ENCODE data around the gene CNTN6. TPM values are rescaled to one million over a fixed set of nuclear protein-coding genes. Genes with fewer than 3 reads are reported as not detected.

CNTN6 gene
- total RNA-seq, 1 experiment from 2014 or later, result not detected

DNA sequence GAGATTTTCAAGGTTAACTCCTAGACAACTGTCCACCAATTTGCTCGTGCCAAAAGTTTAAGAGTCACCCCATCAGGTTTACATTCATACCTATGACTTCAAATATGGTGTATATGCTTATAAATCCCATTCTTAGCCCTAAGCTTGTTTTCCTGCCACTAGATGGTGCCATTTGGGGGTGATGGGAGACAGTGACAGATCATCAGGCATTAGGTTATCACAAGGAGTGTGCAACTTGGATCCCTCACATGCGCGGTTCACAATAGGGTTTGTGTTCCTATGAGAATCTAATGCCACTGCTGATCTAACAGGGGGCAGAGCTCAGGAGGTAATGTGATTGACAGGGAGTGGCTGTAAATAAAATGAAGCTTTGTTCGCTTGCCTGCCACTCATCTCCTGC, 182.7 kb downstream of the CNTN6 start:
- Histone ChIP-seq H3K4me2 (ENCODE audit: low read length) (no peak overlapping the region), H3K9me3 (ENCODE audit: control insufficient read depth in 1 of 2, insufficient read depth in 1 of 2, low read depth in 1 of 2, low read length in 2 of 2) (peaks cover 4 to 9% of the 10 kb centered on the region in 2 experiments; a peak in 2 of 4 replicates), H3K9me2 (ENCODE audit: insufficient read depth) (no peaks in the 10 kb centered on the region), H3K4me3 (replicated peaks in 1 of 2; ENCODE audit: low read depth in 1 of 2, low read length in 2 of 2) (no peak overlapping the region), H2AFZ (ENCODE audit: low read depth, low read length, poor library complexity, severe bottlenecking) (no peak overlapping the region), H3K27ac (ENCODE audit: low read depth, low read length) (no peak overlapping the region), H3K4me1 (ENCODE audit: control insufficient read depth in 1 of 2, insufficient read depth in 2 of 2, low read length in 2 of 2) (no peaks in the 10 kb centered on the region), H4K20me1 (ENCODE audit: insufficient read depth) (no peaks in the 10 kb centered on the region), H3K27me3 (ENCODE audit: insufficient read depth, low read length) (no peaks in the 10 kb centered on the region), H3K79me2 (ENCODE audit: insufficient read depth, low read length) (no peaks in the 10 kb centered on the region), H3K36me3 (ENCODE audit: control insufficient read depth in 1 of 2, insufficient read depth in 2 of 2, low read length in 2 of 2) (no peaks in the 10 kb centered on the region), H3K9ac (ENCODE audit: low read length) (no peak overlapping the region)
- ChIA-PET RAD21 (ENCODE audit: low non-redundant PET in 1 of 2, low total read pairs in 2 of 2, uncharacterized antibody in 2 of 2, unreplicated experiment in 2 of 2) (no interaction called here), CTCF (no interaction called here), POLR2A (no interaction called here)
- intact Hi-C loops (cut with micrococcal nuclease), result no loop called here
- no peak for DNase-seq (ENCODE audit: low read depth, low spot score)
- ATAC-seq, result no peak
- BruUV-seq (replicated peaks), result no TSS peak
- TF ChIP-seq SIN3A (IDR thresholded peaks at IDR 0.05; ENCODE audit: low read depth) (no peak), TCF7L2 (IDR thresholded peaks at IDR 0.05; ENCODE audit: borderline replicate concordance, extremely low read depth, insufficient read depth, insufficient read length) (no peak), CEBPB (IDR thresholded peaks at IDR 0.05; ENCODE audit: low read depth) (no peak)

DNA sequence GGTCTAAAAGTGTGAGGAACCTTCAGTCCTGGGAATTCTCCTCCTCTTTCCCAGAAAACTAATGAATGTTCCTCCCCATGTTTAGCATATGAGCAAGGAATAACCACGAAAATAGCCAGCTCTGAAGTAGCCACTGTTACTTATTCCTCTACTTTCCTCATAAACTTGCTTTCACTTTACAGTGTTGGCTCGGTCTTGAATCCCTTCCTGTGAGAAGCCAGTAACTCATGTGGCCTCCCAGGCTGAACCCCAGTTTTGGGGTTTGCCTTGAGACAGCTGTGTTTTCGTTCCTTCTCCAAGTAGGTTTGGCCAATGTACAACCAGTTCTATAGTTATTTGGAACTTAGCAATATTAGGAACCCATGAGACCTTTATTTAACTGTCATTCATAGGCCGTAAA, 195.0 kb downstream of the CNTN6 start:
- Histone ChIP-seq H3K4me1 (ENCODE audit: control insufficient read depth in 1 of 2, insufficient read depth in 2 of 2, low read length in 2 of 2) (no peaks in the 10 kb centered on the region), H3K9ac (ENCODE audit: low read length) (no peak overlapping the region), H3K27me3 (ENCODE audit: insufficient read depth, low read length) (no peaks in the 10 kb centered on the region), H3K4me2 (ENCODE audit: low read length) (no peak overlapping the region), H3K9me2 (ENCODE audit: insufficient read depth) (no peaks in the 10 kb centered on the region), H3K27ac (ENCODE audit: low read depth, low read length) (no peak overlapping the region), H3K9me3 (ENCODE audit: control insufficient read depth in 1 of 2, insufficient read depth in 1 of 2, low read depth in 1 of 2, low read length in 2 of 2) (peaks cover 3 to 16% of the 10 kb centered on the region in 2 experiments; a peak in 2 of 4 replicates), H3K79me2 (ENCODE audit: insufficient read depth, low read length) (no peaks in the 10 kb centered on the region), H4K20me1 (ENCODE audit: insufficient read depth) (no peaks in the 10 kb centered on the region; the same call in 1 of the 2 replicates), H3K4me3 (replicated peaks in 1 of 2; ENCODE audit: low read depth in 1 of 2, low read length in 2 of 2) (no peak overlapping the region), H2AFZ (ENCODE audit: low read depth, low read length, poor library complexity, severe bottlenecking) (no peak overlapping the region), H3K36me3 (ENCODE audit: control insufficient read depth in 1 of 2, insufficient read depth in 2 of 2, low read length in 2 of 2) (no peaks in the 10 kb centered on the region)
- no TSS peak for BruUV-seq (replicated peaks)
- CTCF ChIA-PET, result no interaction called here
- no peak for ATAC-seq
- POLR2A ChIA-PET, result no interaction called here
- intact Hi-C loops (cut with micrococcal nuclease), result no loop called here
- DNase-seq (ENCODE audit: low read depth, low spot score), result no peak
- RAD21 ChIA-PET (ENCODE audit: low non-redundant PET in 1 of 2, low total read pairs in 2 of 2, uncharacterized antibody in 2 of 2, unreplicated experiment in 2 of 2), result no interaction called here
- no peak for TF ChIP-seq ELF1 (IDR thresholded peaks at IDR 0.05; ENCODE audit: borderline replicate concordance, low read depth)
- TF ChIP-seq, protein P1, sequence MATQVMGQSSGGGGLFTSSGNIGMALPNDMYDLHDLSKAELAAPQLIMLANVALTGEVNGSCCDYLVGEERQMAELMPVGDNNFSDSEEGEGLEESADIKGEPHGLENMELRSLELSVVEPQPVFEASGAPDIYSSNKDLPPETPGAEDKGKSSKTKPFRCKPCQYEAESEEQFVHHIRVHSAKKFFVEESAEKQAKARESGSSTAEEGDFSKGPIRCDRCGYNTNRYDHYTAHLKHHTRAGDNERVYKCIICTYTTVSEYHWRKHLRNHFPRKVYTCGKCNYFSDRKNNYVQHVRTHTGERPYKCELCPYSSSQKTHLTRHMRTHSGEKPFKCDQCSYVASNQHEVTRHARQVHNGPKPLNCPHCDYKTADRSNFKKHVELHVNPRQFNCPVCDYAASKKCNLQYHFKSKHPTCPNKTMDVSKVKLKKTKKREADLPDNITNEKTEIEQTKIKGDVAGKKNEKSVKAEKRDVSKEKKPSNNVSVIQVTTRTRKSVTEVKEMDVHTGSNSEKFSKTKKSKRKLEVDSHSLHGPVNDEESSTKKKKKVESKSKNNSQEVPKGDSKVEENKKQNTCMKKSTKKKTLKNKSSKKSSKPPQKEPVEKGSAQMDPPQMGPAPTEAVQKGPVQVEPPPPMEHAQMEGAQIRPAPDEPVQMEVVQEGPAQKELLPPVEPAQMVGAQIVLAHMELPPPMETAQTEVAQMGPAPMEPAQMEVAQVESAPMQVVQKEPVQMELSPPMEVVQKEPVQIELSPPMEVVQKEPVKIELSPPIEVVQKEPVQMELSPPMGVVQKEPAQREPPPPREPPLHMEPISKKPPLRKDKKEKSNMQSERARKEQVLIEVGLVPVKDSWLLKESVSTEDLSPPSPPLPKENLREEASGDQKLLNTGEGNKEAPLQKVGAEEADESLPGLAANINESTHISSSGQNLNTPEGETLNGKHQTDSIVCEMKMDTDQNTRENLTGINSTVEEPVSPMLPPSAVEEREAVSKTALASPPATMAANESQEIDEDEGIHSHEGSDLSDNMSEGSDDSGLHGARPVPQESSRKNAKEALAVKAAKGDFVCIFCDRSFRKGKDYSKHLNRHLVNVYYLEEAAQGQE (IDR thresholded peaks at IDR 0.05; ENCODE audit: low read depth), result no peak
- TF ChIP-seq RAD21 (IDR thresholded peaks at IDR 0.05; ENCODE audit: low read depth), result no peak
- no peak for TF ChIP-seq JUND (IDR thresholded peaks at IDR 0.05)
- no peak for TF ChIP-seq POLR2AphosphoS5 (IDR thresholded peaks at IDR 0.05; ENCODE audit: low read depth, low read length)
- no peak for TF ChIP-seq ZNF274 (IDR thresholded peaks at IDR 0.05; ENCODE audit: low read depth, low read length)
- no peak for TF ChIP-seq ZFX (IDR thresholded peaks at IDR 0.05)
- TF ChIP-seq EGR1 (IDR thresholded peaks at IDR 0.05; ENCODE audit: low read depth), result no peak
- TF ChIP-seq SP1 (IDR thresholded peaks at IDR 0.05; ENCODE audit: low read depth), result no peak
- TF ChIP-seq, protein P2, sequence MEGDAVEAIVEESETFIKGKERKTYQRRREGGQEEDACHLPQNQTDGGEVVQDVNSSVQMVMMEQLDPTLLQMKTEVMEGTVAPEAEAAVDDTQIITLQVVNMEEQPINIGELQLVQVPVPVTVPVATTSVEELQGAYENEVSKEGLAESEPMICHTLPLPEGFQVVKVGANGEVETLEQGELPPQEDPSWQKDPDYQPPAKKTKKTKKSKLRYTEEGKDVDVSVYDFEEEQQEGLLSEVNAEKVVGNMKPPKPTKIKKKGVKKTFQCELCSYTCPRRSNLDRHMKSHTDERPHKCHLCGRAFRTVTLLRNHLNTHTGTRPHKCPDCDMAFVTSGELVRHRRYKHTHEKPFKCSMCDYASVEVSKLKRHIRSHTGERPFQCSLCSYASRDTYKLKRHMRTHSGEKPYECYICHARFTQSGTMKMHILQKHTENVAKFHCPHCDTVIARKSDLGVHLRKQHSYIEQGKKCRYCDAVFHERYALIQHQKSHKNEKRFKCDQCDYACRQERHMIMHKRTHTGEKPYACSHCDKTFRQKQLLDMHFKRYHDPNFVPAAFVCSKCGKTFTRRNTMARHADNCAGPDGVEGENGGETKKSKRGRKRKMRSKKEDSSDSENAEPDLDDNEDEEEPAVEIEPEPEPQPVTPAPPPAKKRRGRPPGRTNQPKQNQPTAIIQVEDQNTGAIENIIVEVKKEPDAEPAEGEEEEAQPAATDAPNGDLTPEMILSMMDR (IDR thresholded peaks at IDR 0.05 in 2 of 3, conservative IDR thresholded peaks at IDR 0.05 in 1 of 3; ENCODE audit: borderline replicate concordance in 1 of 3, insufficient read depth in 1 of 3, low read depth in 2 of 3, low read length in 2 of 3), result no peak
- TF ChIP-seq POLR2A (IDR thresholded peaks at IDR 0.05; ENCODE audit: borderline replicate concordance, extremely low read depth, insufficient read depth, insufficient read length), result no peak
- no peak for TF ChIP-seq SIN3A (IDR thresholded peaks at IDR 0.05; ENCODE audit: low read depth)
- TF ChIP-seq, protein P3, sequence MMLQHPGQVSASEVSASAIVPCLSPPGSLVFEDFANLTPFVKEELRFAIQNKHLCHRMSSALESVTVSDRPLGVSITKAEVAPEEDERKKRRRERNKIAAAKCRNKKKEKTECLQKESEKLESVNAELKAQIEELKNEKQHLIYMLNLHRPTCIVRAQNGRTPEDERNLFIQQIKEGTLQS (IDR thresholded peaks at IDR 0.05), result no peak
- TF ChIP-seq EZH2 (IDR thresholded peaks at IDR 0.05), result no peak

Measured in HCT116 (cell line).